HepG2 (cell line): Measurements from ENCODE around the gene SLC9A8.

Source experiments
- ERF ChIP-seq: IDR thresholded peaks from 2 replicates; pipeline ENCODE4 v1.6.1; 2018; ENCODE audit warnings: missing biosample characterization, missing genetic modification reagents
- FOXK1 ChIP-seq: sonication (generic); formaldehyde crosslinking; IDR thresholded peaks from 2 replicates; pipeline ENCODE4 v1.4.0; 2020; ENCODE audit warnings: low read depth, missing genetic modification reagents, borderline replicate concordance
- GABPA ChIP-seq, 2 experiments: IDR thresholded peaks; 2 replicates each; pipeline ENCODE4 v1.6.1; 2011 to 2016; ENCODE audit warnings: low read depth in 2 of 2, low read length in 1 of 2, missing biosample characterization in 1 of 2, missing genetic modification characterization in 1 of 2
- HNF4A ChIP-seq: sonication (generic); formaldehyde crosslinking; IDR thresholded peaks from 2 replicates; pipeline ENCODE4 v1.4.0; 2020; ENCODE audit warnings: missing genetic modification reagents
- KDM1A ChIP-seq: IDR thresholded peaks from 2 replicates; pipeline ENCODE4 v1.6.1; 2016; ENCODE audit warnings: missing compliant biosample characterization
- RAD21 ChIP-seq: fragments of 450-650 bp; formaldehyde crosslinking; IDR thresholded peaks from 2 replicates; pipeline ENCODE4 v1.5.0; 2020; ENCODE audit warnings: mild to moderate bottlenecking
- TCF7L2 ChIP-seq: IDR thresholded peaks from 2 replicates; pipeline ENCODE4 v1.6.1; 2011; ENCODE audit warnings: mild to moderate bottlenecking, low read depth, low read length, moderate library complexity

DNA sequence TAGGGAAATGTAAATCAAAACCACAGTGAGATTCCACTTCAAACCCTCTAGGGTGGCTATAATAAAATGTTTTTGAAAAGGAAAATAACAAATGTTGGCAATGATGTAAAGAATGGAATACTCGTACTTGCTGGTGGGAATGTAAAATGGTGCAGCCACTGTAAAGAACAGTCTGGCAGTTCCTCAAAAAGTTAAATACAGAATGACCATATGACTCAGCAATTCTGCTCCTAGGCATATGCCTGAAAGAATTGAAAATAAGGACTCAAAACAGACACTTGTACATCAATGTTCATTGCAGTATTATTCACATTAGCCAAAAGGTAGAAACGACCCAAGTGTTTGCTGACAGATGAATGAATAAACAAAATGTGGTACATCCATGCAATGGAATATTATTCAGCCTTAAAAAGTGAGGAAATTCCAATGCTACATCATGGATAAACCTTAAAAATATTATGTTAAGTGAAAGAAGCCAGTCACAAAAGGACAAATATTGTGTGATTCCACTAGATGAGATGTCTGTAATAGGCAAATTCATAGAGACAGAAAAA lies 113.3 kb downstream of the SLC9A8 start:
- TF ChIP-seq FOXK1 (CRISPR knock-in tag) (no peak), GABPA (IDR thresholded peaks at IDR 0.05; ENCODE audit: low read depth, low read length) (no peak), GABPA (CRISPR knock-in tag; IDR thresholded peaks at IDR 0.05; ENCODE audit: low read depth) (no peak), HNF4A (CRISPR knock-in tag) (no peak), KDM1A (CRISPR knock-in tag) (no peak), TCF7L2 (no peak), RAD21 (no peak), ERF (CRISPR knock-in tag) (no peak)
